Heart right ventricle (tissue), 16 donors: ENCODE data around the gene SLC30A2. TPM values are rescaled to one million over a fixed set of nuclear protein-coding genes. Genes with fewer than 3 reads are reported as not detected.

ENCODE experiments used
- ATAC-seq, 8 donors: fragments of 200-7000 bp; cut with Tn5 transposase; one replicate each; pipeline ENCODE4 v1.9.1; 2020; ENCODE audit warnings: mild to moderate bottlenecking in 8 of 8, moderate library complexity in 8 of 8, moderate number of reproducible peaks in 1 of 8
- DNase-seq, 2 donors: peaks; one replicate each; pipeline ENCODE4 v3.0.0-alpha.2; 2020
- H3K27ac ChIP-seq, 10 donors: fragments of 200-600 bp; sonication (generic) in 2 of 10; one replicate each; pipeline versions ENCODE4 v1.5.0 to v1.8.0; 2020 to 2022; ENCODE audit warnings: mild to moderate bottlenecking in 3 of 10
- H3K27me3 ChIP-seq, 7 donors: fragments of 200-600 bp; one replicate each; pipeline ENCODE4 v1.8.0; 2021 to 2022; ENCODE audit warnings: mild to moderate bottlenecking in 2 of 7
- H3K36me3 ChIP-seq, 9 donors: fragments of 200-600 bp; sonication (generic) in 1 of 9; one replicate each; pipeline versions ENCODE4 v1.5.0 to v1.8.0; 2020 to 2022; ENCODE audit warnings: mild to moderate bottlenecking in 2 of 9
- H3K4me1 ChIP-seq, 9 donors: fragments of 200-600 bp; sonication (generic) in 1 of 9; one replicate each; pipeline versions ENCODE4 v1.5.0 to v1.8.0; 2020 to 2022; ENCODE audit warnings: mild to moderate bottlenecking in 4 of 9
- H3K4me3 ChIP-seq, 10 donors: fragments of 200-600 bp; sonication (generic) in 2 of 10; one replicate each; pipeline versions ENCODE4 v1.5.0 to v1.8.0; 2020 to 2022; ENCODE audit warnings: mild to moderate bottlenecking in 7 of 10, moderate library complexity in 2 of 10
- H3K9me3 ChIP-seq, 11 donors: fragments of 200-600 bp in 10 of 11; sonication (generic) in 2 of 11; one replicate each; pipeline versions ENCODE4 v1.5.0 to v1.8.0; 2013 to 2022; ENCODE audit warnings: mild to moderate bottlenecking in 2 of 11, control low read depth in 1 of 11, moderate library complexity in 1 of 11
- WGBS, 2 donors: extraction: QIAGEN DNeasy Blood & Tissue Kit; methylation state at CpG; one replicate each; pipeline ENCODE4 v1.1.7; 2013; ENCODE audit warnings: inconsistent platforms in 1 of 2; 5-methylcytosine and 5-hydroxymethylcytosine counted together
- intact Hi-C, 10 donors: fragments of 100-400 bp; cut with DNase I; formaldehyde crosslinking; loops; one replicate each; pipeline versions ENCODE4 v1.11.1 to v1.14.2; 2022
- polyA plus RNA-seq, 2 donors: library from polyadenylated mRNA; stranded (reverse); fragments of 200-250 nt; gene quantifications; one replicate each; pipeline ENCODE4 v1.2.3, GENCODE V29; 2013
- total RNA-seq, 10 donors: library from RNA; stranded (reverse); fragmentation: NEBNext Ultra II Directional in 3 of 10; extraction: Animal tissue kit (Norgen Biotek cat#: 25700) in 3 of 10; gene quantifications; one replicate each; pipeline versions ENCODE4 v1.2.1 to v1.2.4, GENCODE V29; 2021 to 2023
- TF ChIP-seq, protein P1 (sequence below), 9 donors: fragments of 200-600 bp; sonication (generic) in 2 of 9; IDR thresholded peaks; one replicate each; pipeline versions ENCODE4 v1.5.0 to v1.8.0; 2021 to 2022; ENCODE audit warnings: antibody characterized with exemption in 9 of 9, mild to moderate bottlenecking in 5 of 9, moderate library complexity in 1 of 9
- donor health status: Arrhythmogenic right ventricular cardiomyopathy.
- donor health status: ischemic (EF 13 %, LVEDD 7.1; RV severe dilation, severe dysfunction).
- donor health status: healthy with polysubstance abuse.
- donor health status: DM: no; HTN: yes; CAD: no.
- donor health status: DM: no; HTN: no; CAD: no.
- donor health status: ischemic (EF 25% LVEDD 6.9; RV normal size, moderate dysfunction).
- donor health status: ischemic (EF 25% LVEDD 5.7; RV mildly dilated, moderate dysfunction).
- donor health status: healthy.
- donor health status: DM: yes; HTN: yes; CAD: no.
- donor health status: Ischemic cardiomyopathy.
- donor health status: ischemic (EF 35%, LVEDD 5.7; RV mildly dilated, moderate dysfunction).
- donor health status: nonischemic (EF 11% LVEDD 7.7; RV severe dilation, severe dysfunction).
- donor health status: DM: yes; HTN: yes; CAD: no.
- donor health status: PGD.
- donor health status: ischemic (EF 29% LVEDD 5.4; RV normal size, mild dysfunction).
- donor health status: nonischemic (EF 23%, LVEDD 6.1; RV moderate dilation, normal function).

SLC30A2 gene
- total and polyA plus RNA-seq, 12 donors = 0.97 to 14.4 (median 6.2) TPM

DNA sequence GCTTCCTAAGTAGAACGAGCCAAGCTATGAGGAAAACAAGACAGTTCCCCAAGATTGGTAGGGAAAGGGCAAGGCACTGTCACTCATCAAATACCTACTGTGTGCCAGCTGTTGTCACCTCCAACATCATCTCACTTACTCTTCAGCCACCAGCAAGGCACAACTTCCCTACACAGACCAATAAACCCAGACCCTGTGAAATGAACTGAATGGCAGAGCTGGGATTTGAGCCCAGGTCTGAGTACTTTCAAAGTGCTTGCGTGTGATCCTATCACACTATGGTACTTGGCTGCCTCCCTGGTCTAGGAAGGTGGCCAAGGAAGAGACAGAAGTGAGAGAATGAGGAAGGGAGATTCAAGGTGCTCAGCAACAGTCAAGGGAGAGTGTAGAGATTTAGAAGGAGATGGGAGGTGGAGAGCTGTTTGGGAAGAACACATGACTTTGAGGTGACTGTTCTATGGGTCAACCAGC, 38.2 kb upstream of the SLC30A2 start:
- TF ChIP-seq, protein P1, sequence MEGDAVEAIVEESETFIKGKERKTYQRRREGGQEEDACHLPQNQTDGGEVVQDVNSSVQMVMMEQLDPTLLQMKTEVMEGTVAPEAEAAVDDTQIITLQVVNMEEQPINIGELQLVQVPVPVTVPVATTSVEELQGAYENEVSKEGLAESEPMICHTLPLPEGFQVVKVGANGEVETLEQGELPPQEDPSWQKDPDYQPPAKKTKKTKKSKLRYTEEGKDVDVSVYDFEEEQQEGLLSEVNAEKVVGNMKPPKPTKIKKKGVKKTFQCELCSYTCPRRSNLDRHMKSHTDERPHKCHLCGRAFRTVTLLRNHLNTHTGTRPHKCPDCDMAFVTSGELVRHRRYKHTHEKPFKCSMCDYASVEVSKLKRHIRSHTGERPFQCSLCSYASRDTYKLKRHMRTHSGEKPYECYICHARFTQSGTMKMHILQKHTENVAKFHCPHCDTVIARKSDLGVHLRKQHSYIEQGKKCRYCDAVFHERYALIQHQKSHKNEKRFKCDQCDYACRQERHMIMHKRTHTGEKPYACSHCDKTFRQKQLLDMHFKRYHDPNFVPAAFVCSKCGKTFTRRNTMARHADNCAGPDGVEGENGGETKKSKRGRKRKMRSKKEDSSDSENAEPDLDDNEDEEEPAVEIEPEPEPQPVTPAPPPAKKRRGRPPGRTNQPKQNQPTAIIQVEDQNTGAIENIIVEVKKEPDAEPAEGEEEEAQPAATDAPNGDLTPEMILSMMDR (IDR thresholded peaks at IDR 0.05) = no peak
- WGBS, 2 donors = 38 to 51% methylated on average over 2 of the region's 2 CpGs
- Histone ChIP-seq H3K4me1 (peaks cover 0 to 36% (median 11%) of the 10 kb centered on the region in 9 donors), H3K27me3 (peaks cover 0 to 7% (median 0%) of the 10 kb centered on the region in 7 donors), H3K36me3 (no peaks in the 10 kb centered on the region), H3K9me3 (no peaks in the 10 kb centered on the region), H3K27ac (peak overlapping the region; percentile 35 to 93 (median 78)), H3K4me3 (no peak overlapping the region)
- DNase-seq (peak in 1 of 2 donors; percentile 64), ATAC-seq (peak; percentile 46 to 89 (median 83))
- intact Hi-C loops = loop anchor here in 1 of 10 donors (5.0 kb wide), 1 partner anchor 47 kb away; no protein-coding TSS in a partner anchor

DNA sequence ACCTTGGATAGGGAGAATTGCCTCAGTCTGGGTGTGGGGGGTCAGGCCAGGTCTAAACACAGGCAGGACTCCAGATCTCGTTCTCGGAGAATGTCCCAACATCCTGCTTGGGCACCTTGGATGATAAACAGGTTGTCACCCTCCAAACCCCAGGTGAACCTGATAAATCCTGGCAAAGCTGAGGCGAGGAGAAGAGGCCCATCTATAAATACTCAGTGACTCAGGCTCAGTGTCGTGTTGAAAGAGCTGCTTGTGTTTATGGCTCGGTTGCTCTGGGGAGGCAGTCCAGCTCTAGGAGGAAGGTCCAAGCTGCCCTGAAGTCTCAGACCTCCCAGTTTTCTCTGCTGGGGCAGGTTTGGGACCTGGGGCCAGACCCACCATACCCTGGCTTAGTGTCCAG, 37.3 kb upstream of the SLC30A2 start:
- intact Hi-C loops = loop anchor here in 2 of 10 donors (2.0 to 5.0 kb wide), 2 partner anchors 16 to 46 kb away; partner anchors contain the start of gene TRIM63 (in 1 of the 2)
- peak in 1 of 2 donors; percentile 55 for DNase-seq
- WGBS, 2 donors = 25 to 28% methylated on average over 5 of the region's 5 CpGs
- ATAC-seq = peak; percentile 73 to 90 (median 86)
- no peaks in the 10 kb centered on the region for H3K9me3 ChIP-seq
- peaks cover 0 to 43% (median 11%) of the 10 kb centered on the region in 9 donors for H3K4me1 ChIP-seq
- H3K27ac ChIP-seq = peak overlapping the region; percentile 64 to 93 (median 79)
- peaks cover 0 to 7% (median 0%) of the 10 kb centered on the region in 7 donors for H3K27me3 ChIP-seq
- no peak overlapping the region for H3K4me3 ChIP-seq
- TF ChIP-seq, protein P1 (IDR thresholded peaks at IDR 0.05) = no peak
- no peaks in the 10 kb centered on the region for H3K36me3 ChIP-seq

DNA sequence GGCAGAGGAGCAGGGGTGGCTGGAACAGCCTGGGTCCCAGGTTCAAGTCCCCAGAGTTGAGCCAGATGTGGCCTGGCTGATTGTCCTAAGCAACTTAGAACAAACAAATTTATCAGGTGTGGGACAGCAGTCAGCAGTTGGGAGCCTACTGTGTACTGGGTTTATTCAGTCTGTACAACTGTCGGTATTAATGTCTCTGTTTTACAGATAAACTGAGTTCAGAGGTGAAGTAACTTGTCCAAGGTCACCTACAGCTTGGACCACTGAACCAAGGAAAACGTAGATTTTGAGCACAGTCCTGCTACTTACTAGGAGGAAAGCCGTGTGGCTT, 36.1 kb upstream of the SLC30A2 start:
- ATAC-seq (peak in 1 of 8 donors; percentile 1), DNase-seq (no peak)
- H3K27me3 ChIP-seq = peaks cover 0 to 7% (median 0%) of the 10 kb centered on the region in 7 donors
- peaks cover 0 to 43% (median 11%) of the 10 kb centered on the region in 9 donors for H3K4me1 ChIP-seq
- peak overlapping the region; percentile 38 to 93 (median 78) for H3K27ac ChIP-seq
- 51 to 54% methylated on average over 3 of the region's 3 CpGs for WGBS, 2 donors
- no peaks in the 10 kb centered on the region for H3K36me3 ChIP-seq
- no peak overlapping the region for H3K4me3 ChIP-seq
- H3K9me3 ChIP-seq = no peaks in the 10 kb centered on the region
- TF ChIP-seq, protein P1 (IDR thresholded peaks at IDR 0.05) = no peak
- intact Hi-C loops = loop anchor here in 2 of 10 donors (2.0 to 5.0 kb wide), 2 partner anchors 15 to 45 kb away; partner anchors contain the start of gene TRIM63 (in 1 of the 2)

DNA sequence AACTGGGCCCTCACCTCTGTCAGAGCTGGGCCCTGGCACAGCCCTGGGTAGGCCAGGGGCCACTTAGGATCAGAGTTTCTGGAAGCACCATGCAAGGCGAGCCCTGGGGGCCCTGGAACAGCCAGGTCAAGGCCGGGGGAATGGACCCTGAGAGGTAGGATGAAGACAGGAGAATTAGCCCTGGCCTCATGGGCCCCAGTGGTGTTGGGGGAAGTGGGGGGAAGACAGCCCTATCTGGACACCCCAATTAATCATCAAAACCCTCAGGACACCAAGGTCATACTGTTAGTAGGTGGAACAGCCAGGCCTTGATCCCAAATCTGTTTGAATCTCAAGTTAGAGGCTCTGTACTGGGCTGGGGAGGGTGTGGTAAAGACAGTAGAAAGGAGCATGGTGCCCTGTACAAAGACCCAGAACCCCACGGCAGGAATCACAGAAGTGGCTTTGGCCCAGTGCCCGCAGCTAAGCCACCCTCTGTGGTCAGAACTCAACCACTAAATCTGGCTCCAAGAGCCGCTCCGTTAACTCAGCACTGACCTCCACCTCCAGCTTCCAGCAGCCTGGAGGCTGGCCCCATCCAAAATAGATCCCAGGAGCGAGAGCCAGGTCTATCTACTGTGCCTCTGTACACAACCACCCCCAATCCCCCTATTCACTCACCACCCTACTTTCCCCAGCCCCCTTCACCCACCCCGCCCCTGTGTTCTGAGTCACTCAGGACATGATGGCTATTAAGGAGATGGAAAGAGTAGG, 35.5 kb upstream of the SLC30A2 start:
- Histone ChIP-seq H3K4me3 (no peak overlapping the region), H3K36me3 (no peaks in the 10 kb centered on the region), H3K4me1 (peaks cover 0 to 43% (median 11%) of the 10 kb centered on the region in 9 donors), H3K9me3 (no peaks in the 10 kb centered on the region), H3K27me3 (peaks cover 0 to 7% (median 0%) of the 10 kb centered on the region in 7 donors), H3K27ac (peak overlapping the region; percentile 38 to 93 (median 78))
- WGBS, 2 donors = 46 to 53% methylated on average over 8 of the region's 8 CpGs
- intact Hi-C loops = loop anchor here in 2 of 10 donors (2.0 to 5.0 kb wide), 2 partner anchors 15 to 44 kb away; partner anchors contain the start of gene TRIM63 (in 1 of the 2)
- ATAC-seq (peak in 7 of 8 donors; percentile 25 to 80 (median 58)), DNase-seq (peak; percentile 47 to 59)
- TF ChIP-seq, protein P1 (IDR thresholded peaks at IDR 0.05) = no peak
